ENCODE results near the gene WDR83. TPM values are rescaled to one million over a fixed set of nuclear protein-coding genes. Genes with fewer than 3 reads are reported as not detected.
A peak's percentile ranks its signal among the peaks of the same experiment; 100 is the strongest.

The WDR83 gene
- total RNA-seq, 1 donor from 2014 or later = 9.6 TPM

DNA sequence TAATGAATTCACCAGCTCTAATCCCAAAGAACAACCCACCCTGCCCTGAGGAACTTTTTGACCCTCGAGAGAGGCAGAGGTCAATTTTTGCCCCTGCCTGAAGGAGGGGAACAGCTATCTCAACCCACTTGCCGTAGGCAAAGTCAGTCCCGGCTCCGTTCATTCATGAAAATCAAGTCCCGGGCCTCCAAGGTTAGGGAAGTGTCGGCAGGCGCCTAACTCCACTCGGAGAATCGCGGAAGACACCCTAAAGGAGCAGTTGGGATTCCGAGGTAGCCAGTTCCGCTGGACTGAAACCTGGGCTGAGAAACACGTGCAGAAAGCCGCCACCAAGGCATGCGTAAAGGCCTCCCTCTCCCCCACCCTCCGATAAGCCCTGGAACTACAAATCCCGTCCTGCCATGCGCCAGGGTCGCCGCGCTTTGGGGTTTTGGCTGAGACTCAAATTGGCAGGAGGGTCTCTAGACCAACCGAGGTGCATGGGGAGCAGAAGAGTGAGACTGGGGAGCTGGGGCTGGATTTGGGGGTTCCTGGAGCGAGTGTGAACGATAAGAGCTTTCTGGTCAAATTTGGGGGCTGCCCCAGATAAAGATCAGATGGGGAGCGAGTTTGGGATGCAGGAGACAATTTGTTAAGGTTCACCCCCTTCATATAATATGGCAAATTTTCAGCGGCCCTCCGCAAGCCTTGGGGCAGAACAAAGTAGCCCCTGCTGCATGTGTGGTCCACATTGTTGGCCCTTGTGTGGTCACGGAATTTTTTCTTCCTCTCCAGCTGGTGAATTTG is 57.2 kb downstream of the WDR83 start, which contains the start of gene TNPO2:
TNPO2 (minus strand) TSS at position 292 of the 786 bp plus-strand sequence. CDS start 2,955 bp downstream, outside the sequence.
- H3K36me3 Mint-ChIP-seq (ENCODE audit: low read depth) = peaks cover 5% of the 10 kb centered on the region
- no peaks in the 10 kb centered on the region for H3K27me3 Mint-ChIP-seq (ENCODE audit: low read depth)
- DNase-seq (ENCODE audit: low spot score) = no peak

More for the DNA sequence above, 57.2 kb downstream of the WDR83 start, which contains the start of gene TNPO2:
- Mint-ChIP-seq H3K27ac (ENCODE audit: unreplicated experiment) (peak within 1 kb of the TSS; percentile 93), H3K4me3 (ENCODE audit: unreplicated experiment) (peak within 1 kb of the TSS; percentile 84), H3K4me1 (ENCODE audit: low read depth) (peaks cover 36% of the 10 kb centered on the region), H3K9me3 (ENCODE audit: low read depth) (no peaks in the 10 kb centered on the region)
- TF ChIP-seq, protein P1, sequence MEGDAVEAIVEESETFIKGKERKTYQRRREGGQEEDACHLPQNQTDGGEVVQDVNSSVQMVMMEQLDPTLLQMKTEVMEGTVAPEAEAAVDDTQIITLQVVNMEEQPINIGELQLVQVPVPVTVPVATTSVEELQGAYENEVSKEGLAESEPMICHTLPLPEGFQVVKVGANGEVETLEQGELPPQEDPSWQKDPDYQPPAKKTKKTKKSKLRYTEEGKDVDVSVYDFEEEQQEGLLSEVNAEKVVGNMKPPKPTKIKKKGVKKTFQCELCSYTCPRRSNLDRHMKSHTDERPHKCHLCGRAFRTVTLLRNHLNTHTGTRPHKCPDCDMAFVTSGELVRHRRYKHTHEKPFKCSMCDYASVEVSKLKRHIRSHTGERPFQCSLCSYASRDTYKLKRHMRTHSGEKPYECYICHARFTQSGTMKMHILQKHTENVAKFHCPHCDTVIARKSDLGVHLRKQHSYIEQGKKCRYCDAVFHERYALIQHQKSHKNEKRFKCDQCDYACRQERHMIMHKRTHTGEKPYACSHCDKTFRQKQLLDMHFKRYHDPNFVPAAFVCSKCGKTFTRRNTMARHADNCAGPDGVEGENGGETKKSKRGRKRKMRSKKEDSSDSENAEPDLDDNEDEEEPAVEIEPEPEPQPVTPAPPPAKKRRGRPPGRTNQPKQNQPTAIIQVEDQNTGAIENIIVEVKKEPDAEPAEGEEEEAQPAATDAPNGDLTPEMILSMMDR (IDR thresholded peaks at IDR 0.05) = no peak

Other genes with a start within 250 kb of the WDR83 start
- gene ZNF443, start 225.8 kb upstream of the WDR83 start, total RNA-seq = 1.6 to 4.0 TPM (median 2.0 TPM) in 3 replicates
- 2.0 to 5.2 TPM (median 3.0 TPM) in 3 replicates for gene ZNF709, start 182.0 kb upstream of the WDR83 start, total RNA-seq
- gene ZNF564, start 115.3 kb upstream of the WDR83 start, total RNA-seq = 5.7 to 8.9 TPM (median 6.5 TPM) in 3 replicates
- gene ZNF490, start 56.0 kb upstream of the WDR83 start, total RNA-seq = 6.7 to 8.6 TPM (median 7.0 TPM) in 3 replicates
- 15.5 to 26.1 TPM (median 17.9 TPM) in 3 replicates for gene ZNF791, start 55.9 kb upstream of the WDR83 start, total RNA-seq
- gene MAN2B1, start 65 bp upstream of the WDR83 start, total RNA-seq = 86.6 to 104 TPM (median 99.5 TPM) in 3 replicates
- gene DHPS, start 15.1 kb downstream of the WDR83 start, total RNA-seq = 37.8 to 48.8 TPM (median 47.5 TPM) in 3 replicates
- gene GNG14, start 21.2 kb downstream of the WDR83 start, total RNA-seq = not detected in 3 replicates
- 5.0 to 11.7 TPM (median 5.2 TPM) in 3 replicates for gene FBXW9, start 29.8 kb downstream of the WDR83 start, total RNA-seq
- gene TNPO2, start 57.1 kb downstream of the WDR83 start, total RNA-seq = 64.5 to 82.7 TPM (median 71.8 TPM) in 3 replicates
- 132 to 145 TPM (median 137 TPM) in 3 replicates for gene TRIR, start 67.9 kb downstream of the WDR83 start, total RNA-seq
- gene GET3, start 70.7 kb downstream of the WDR83 start, total RNA-seq = 44.2 to 57.0 TPM (median 48.8 TPM) in 3 replicates
- not detected in 3 replicates for gene BEST2, start 85.0 kb downstream of the WDR83 start, total RNA-seq
- gene HOOK2, start 108.7 kb downstream of the WDR83 start, total RNA-seq = 26.8 to 34.0 TPM (median 30.5 TPM) in 3 replicates
- 99.0 to 129 TPM (median 122 TPM) in 3 replicates for gene JUNB, start 124.7 kb downstream of the WDR83 start, total RNA-seq
- 184 to 211 TPM (median 190 TPM) in 3 replicates for gene PRDX2, start 135.0 kb downstream of the WDR83 start, total RNA-seq
- 3.6 to 5.4 TPM (median 4.5 TPM) in 3 replicates for gene THSD8, start 135.3 kb downstream of the WDR83 start, total RNA-seq
- 9.9 to 22.8 TPM (median 11.9 TPM) in 3 replicates for gene RNASEH2A, start 139.8 kb downstream of the WDR83 start, total RNA-seq
- gene RTBDN, start 167.8 kb downstream of the WDR83 start, total RNA-seq = not detected in 3 replicates
- gene MAST1, start 171.7 kb downstream of the WDR83 start, total RNA-seq = 0.44 to 1.6 TPM (median 0.97 TPM) in 3 replicates
- 36.6 to 52.8 TPM (median 50.9 TPM) in 3 replicates for gene DNASE2, start 214.6 kb downstream of the WDR83 start, total RNA-seq
- gene KLF1, start 220.4 kb downstream of the WDR83 start, total RNA-seq = not detected in 3 replicates
- gene GCDH, start 224.4 kb downstream of the WDR83 start, total RNA-seq = 13.2 to 21.3 TPM (median 14.4 TPM) in 3 replicates